Loucy (cell line): ENCODE results near the gene GSTP1.

Experiments
- CTCF ChIP-seq: fragments of 200-600 bp; sonication (generic); conservative IDR thresholded peaks from 2 replicates; pipeline ENCODE4 v1.5.1; 2014; ENCODE audit warnings: mild to moderate bottlenecking, antibody characterized with exemption, low read length
- EZH2phosphoT487 ChIP-seq: fragments of 200-600 bp; IDR thresholded peaks from 2 replicates; pipeline ENCODE4 v1.6.1; 2018; ENCODE audit warnings: antibody characterized with exemption, mild to moderate bottlenecking, moderate library complexity, borderline replicate concordance

- no peak for TF ChIP-seq CTCF
- no peak for TF ChIP-seq EZH2phosphoT487
Measured at GRCh38 chr11:67632175-67632981, 48.8 kb downstream of the GSTP1 start.
